ENCODE measurements around the gene FRMPD4.

The FRMPD4 gene

GRCh38 chrX:12441381-12442128, 303.3 kb downstream of the FRMPD4 start:
- Histone ChIP-seq H3K9ac (ENCODE audit: low read depth in 1 of 2, low read length in 2 of 2) (no peak overlapping the region), H3K4me3 (ENCODE audit: low read length in 2 of 2) (no peak overlapping the region), H3K4me1 (ENCODE audit: control insufficient read depth in 2 of 2, insufficient read depth in 2 of 2, low read length in 2 of 2) (no peaks in the 10 kb centered on the region), H3K27ac (ENCODE audit: low read depth in 2 of 2, low read length in 2 of 2) (no peak overlapping the region), H3K9me3 (ENCODE audit: control insufficient read depth in 2 of 2, low read length in 2 of 2) (no peaks in the 10 kb centered on the region), H3K36me3 (ENCODE audit: control insufficient read depth in 2 of 2, insufficient read depth in 2 of 2, low read length in 2 of 2) (no peaks in the 10 kb centered on the region), H3K27me3 (ENCODE audit: control insufficient read depth in 2 of 2, insufficient read depth in 2 of 2, low read length in 2 of 2) (no peaks in the 10 kb centered on the region)

- Histone ChIP-seq H3K27ac (ENCODE audit: low read depth in 2 of 2, low read length in 2 of 2) (no peak overlapping the region), H3K27me3 (ENCODE audit: control insufficient read depth in 2 of 2, insufficient read depth in 2 of 2, low read length in 2 of 2) (no peaks in the 10 kb centered on the region), H3K4me1 (ENCODE audit: control insufficient read depth in 2 of 2, insufficient read depth in 2 of 2, low read length in 2 of 2) (no peaks in the 10 kb centered on the region), H3K9ac (ENCODE audit: low read depth in 1 of 2, low read length in 2 of 2) (no peak overlapping the region), H3K9me3 (ENCODE audit: control insufficient read depth in 2 of 2, low read length in 2 of 2) (no peaks in the 10 kb centered on the region), H3K36me3 (ENCODE audit: control insufficient read depth in 2 of 2, insufficient read depth in 2 of 2, low read length in 2 of 2) (no peaks in the 10 kb centered on the region), H3K4me3 (ENCODE audit: low read length in 2 of 2) (no peak overlapping the region)
Observed at GRCh38 chrX:12443534-12444098, 305.3 kb downstream of the FRMPD4 start.

- H3K4me1 ChIP-seq (ENCODE audit: control insufficient read depth in 2 of 2, insufficient read depth in 2 of 2, low read length in 2 of 2) = no peaks in the 10 kb centered on the region
- no peak overlapping the region for H3K9ac ChIP-seq (ENCODE audit: low read depth in 1 of 2, low read length in 2 of 2)
- H3K27ac ChIP-seq (ENCODE audit: low read depth in 2 of 2, low read length in 2 of 2) = no peak overlapping the region
- no peaks in the 10 kb centered on the region for H3K9me3 ChIP-seq (ENCODE audit: control insufficient read depth in 2 of 2, low read length in 2 of 2)
- no peaks in the 10 kb centered on the region for H3K36me3 ChIP-seq (ENCODE audit: control insufficient read depth in 2 of 2, insufficient read depth in 2 of 2, low read length in 2 of 2)
- no peak overlapping the region for H3K4me3 ChIP-seq (ENCODE audit: low read length in 2 of 2)
- no peaks in the 10 kb centered on the region for H3K27me3 ChIP-seq (ENCODE audit: control insufficient read depth in 2 of 2, insufficient read depth in 2 of 2, low read length in 2 of 2)
Observed at GRCh38 chrX:12446342-12447075, 308.2 kb downstream of the FRMPD4 start.

GRCh38 chrX:12447448-12448064, 309.3 kb downstream of the FRMPD4 start:
- Histone ChIP-seq H3K9ac (ENCODE audit: low read depth in 1 of 2, low read length in 2 of 2) (no peak overlapping the region), H3K4me3 (ENCODE audit: low read length in 2 of 2) (no peak overlapping the region), H3K27ac (ENCODE audit: low read depth in 2 of 2, low read length in 2 of 2) (no peak overlapping the region), H3K4me1 (ENCODE audit: control insufficient read depth in 2 of 2, insufficient read depth in 2 of 2, low read length in 2 of 2) (no peaks in the 10 kb centered on the region), H3K9me3 (ENCODE audit: control insufficient read depth in 2 of 2, low read length in 2 of 2) (no peaks in the 10 kb centered on the region), H3K27me3 (ENCODE audit: control insufficient read depth in 2 of 2, insufficient read depth in 2 of 2, low read length in 2 of 2) (no peaks in the 10 kb centered on the region), H3K36me3 (ENCODE audit: control insufficient read depth in 2 of 2, insufficient read depth in 2 of 2, low read length in 2 of 2) (no peaks in the 10 kb centered on the region)

- Histone ChIP-seq H3K9me3 (ENCODE audit: control insufficient read depth in 2 of 2, low read length in 2 of 2) (no peaks in the 10 kb centered on the region), H3K9ac (ENCODE audit: low read depth in 1 of 2, low read length in 2 of 2) (no peak overlapping the region), H3K4me3 (ENCODE audit: low read length in 2 of 2) (no peak overlapping the region), H3K27ac (ENCODE audit: low read depth in 2 of 2, low read length in 2 of 2) (no peak overlapping the region), H3K27me3 (ENCODE audit: control insufficient read depth in 2 of 2, insufficient read depth in 2 of 2, low read length in 2 of 2) (no peaks in the 10 kb centered on the region), H3K36me3 (ENCODE audit: control insufficient read depth in 2 of 2, insufficient read depth in 2 of 2, low read length in 2 of 2) (no peaks in the 10 kb centered on the region), H3K4me1 (ENCODE audit: control insufficient read depth in 2 of 2, insufficient read depth in 2 of 2, low read length in 2 of 2) (no peaks in the 10 kb centered on the region)
Observed at GRCh38 chrX:12452268-12452667, 314.0 kb downstream of the FRMPD4 start.

- Histone ChIP-seq H3K9me3 (ENCODE audit: control insufficient read depth in 2 of 2, low read length in 2 of 2) (no peaks in the 10 kb centered on the region), H3K4me3 (ENCODE audit: low read length in 2 of 2) (no peak overlapping the region), H3K27me3 (ENCODE audit: control insufficient read depth in 2 of 2, insufficient read depth in 2 of 2, low read length in 2 of 2) (no peaks in the 10 kb centered on the region), H3K4me1 (ENCODE audit: control insufficient read depth in 2 of 2, insufficient read depth in 2 of 2, low read length in 2 of 2) (no peaks in the 10 kb centered on the region), H3K27ac (ENCODE audit: low read depth in 2 of 2, low read length in 2 of 2) (no peak overlapping the region), H3K9ac (ENCODE audit: low read depth in 1 of 2, low read length in 2 of 2) (no peak overlapping the region), H3K36me3 (ENCODE audit: control insufficient read depth in 2 of 2, insufficient read depth in 2 of 2, low read length in 2 of 2) (no peaks in the 10 kb centered on the region)
Observed at GRCh38 chrX:12460929-12461328, 322.7 kb downstream of the FRMPD4 start.

GRCh38 chrX:12463052-12463451, 324.8 kb downstream of the FRMPD4 start:
- Histone ChIP-seq H3K9me3 (ENCODE audit: control insufficient read depth in 2 of 2, low read length in 2 of 2) (no peaks in the 10 kb centered on the region), H3K4me1 (ENCODE audit: control insufficient read depth in 2 of 2, insufficient read depth in 2 of 2, low read length in 2 of 2) (no peaks in the 10 kb centered on the region)

GRCh38 chrX:12463873-12464272, 325.6 kb downstream of the FRMPD4 start:
- H3K27me3 ChIP-seq (ENCODE audit: control insufficient read depth in 2 of 2, insufficient read depth in 2 of 2, low read length in 2 of 2) = no peaks in the 10 kb centered on the region
- H3K27ac ChIP-seq (ENCODE audit: low read depth in 2 of 2, low read length in 2 of 2) = no peak overlapping the region
- no peak overlapping the region for H3K9ac ChIP-seq (ENCODE audit: low read depth in 1 of 2, low read length in 2 of 2)
- H3K4me3 ChIP-seq (ENCODE audit: low read length in 2 of 2) = no peak overlapping the region
- no peaks in the 10 kb centered on the region for H3K36me3 ChIP-seq (ENCODE audit: control insufficient read depth in 2 of 2, insufficient read depth in 2 of 2, low read length in 2 of 2)
- H3K9me3 ChIP-seq (ENCODE audit: control insufficient read depth in 2 of 2, low read length in 2 of 2) = no peaks in the 10 kb centered on the region
- H3K4me1 ChIP-seq (ENCODE audit: control insufficient read depth in 2 of 2, insufficient read depth in 2 of 2, low read length in 2 of 2) = no peaks in the 10 kb centered on the region

More at GRCh38 chrX:12463052-12463451, 324.8 kb downstream of the FRMPD4 start:
- Histone ChIP-seq H3K9ac (ENCODE audit: low read depth in 1 of 2, low read length in 2 of 2) (no peak overlapping the region), H3K36me3 (ENCODE audit: control insufficient read depth in 2 of 2, insufficient read depth in 2 of 2, low read length in 2 of 2) (no peaks in the 10 kb centered on the region), H3K4me3 (ENCODE audit: low read length in 2 of 2) (no peak overlapping the region), H3K27me3 (ENCODE audit: control insufficient read depth in 2 of 2, insufficient read depth in 2 of 2, low read length in 2 of 2) (no peaks in the 10 kb centered on the region), H3K27ac (ENCODE audit: low read depth in 2 of 2, low read length in 2 of 2) (no peak overlapping the region)

GRCh38 chrX:12467321-12467720, 329.0 kb downstream of the FRMPD4 start:
- Histone ChIP-seq H3K27ac (ENCODE audit: low read depth in 2 of 2, low read length in 2 of 2) (no peak overlapping the region), H3K4me1 (ENCODE audit: control insufficient read depth in 2 of 2, insufficient read depth in 2 of 2, low read length in 2 of 2) (no peaks in the 10 kb centered on the region)

GRCh38 chrX:12469296-12469695, 331.0 kb downstream of the FRMPD4 start:
- Histone ChIP-seq H3K27ac (ENCODE audit: low read depth in 2 of 2, low read length in 2 of 2) (no peak overlapping the region), H3K9ac (ENCODE audit: low read depth in 1 of 2, low read length in 2 of 2) (no peak overlapping the region), H3K4me1 (ENCODE audit: control insufficient read depth in 2 of 2, insufficient read depth in 2 of 2, low read length in 2 of 2) (no peaks in the 10 kb centered on the region), H3K9me3 (ENCODE audit: control insufficient read depth in 2 of 2, low read length in 2 of 2) (no peaks in the 10 kb centered on the region), H3K4me3 (ENCODE audit: low read length in 2 of 2) (no peak overlapping the region), H3K36me3 (ENCODE audit: control insufficient read depth in 2 of 2, insufficient read depth in 2 of 2, low read length in 2 of 2) (no peaks in the 10 kb centered on the region), H3K27me3 (ENCODE audit: control insufficient read depth in 2 of 2, insufficient read depth in 2 of 2, low read length in 2 of 2) (peaks cover 0 to 4% of the 10 kb centered on the region in 2 donors)

More at GRCh38 chrX:12467321-12467720, 329.0 kb downstream of the FRMPD4 start:
- Histone ChIP-seq H3K4me3 (ENCODE audit: low read length in 2 of 2) (no peak overlapping the region), H3K9ac (ENCODE audit: low read depth in 1 of 2, low read length in 2 of 2) (no peak overlapping the region), H3K36me3 (ENCODE audit: control insufficient read depth in 2 of 2, insufficient read depth in 2 of 2, low read length in 2 of 2) (no peaks in the 10 kb centered on the region), H3K27me3 (ENCODE audit: control insufficient read depth in 2 of 2, insufficient read depth in 2 of 2, low read length in 2 of 2) (peaks cover 0 to 4% of the 10 kb centered on the region in 2 donors), H3K9me3 (ENCODE audit: control insufficient read depth in 2 of 2, low read length in 2 of 2) (no peaks in the 10 kb centered on the region)

All from mucosa of rectum (tissue), 2 donors.